ENCODE data around the gene CDC7. TPM values are rescaled to one million over a fixed set of nuclear protein-coding genes. Genes with fewer than 3 reads are reported as not detected.
"Not testable (repeated sequence)": the region's sequence is repeated elsewhere in the genome, so short reads cannot be mapped to it uniquely, and the experiment has no call there.

CDC7 gene
- total RNA-seq, result 0.95 TPM
- long read RNA-seq, result 0 reads

DNA sequence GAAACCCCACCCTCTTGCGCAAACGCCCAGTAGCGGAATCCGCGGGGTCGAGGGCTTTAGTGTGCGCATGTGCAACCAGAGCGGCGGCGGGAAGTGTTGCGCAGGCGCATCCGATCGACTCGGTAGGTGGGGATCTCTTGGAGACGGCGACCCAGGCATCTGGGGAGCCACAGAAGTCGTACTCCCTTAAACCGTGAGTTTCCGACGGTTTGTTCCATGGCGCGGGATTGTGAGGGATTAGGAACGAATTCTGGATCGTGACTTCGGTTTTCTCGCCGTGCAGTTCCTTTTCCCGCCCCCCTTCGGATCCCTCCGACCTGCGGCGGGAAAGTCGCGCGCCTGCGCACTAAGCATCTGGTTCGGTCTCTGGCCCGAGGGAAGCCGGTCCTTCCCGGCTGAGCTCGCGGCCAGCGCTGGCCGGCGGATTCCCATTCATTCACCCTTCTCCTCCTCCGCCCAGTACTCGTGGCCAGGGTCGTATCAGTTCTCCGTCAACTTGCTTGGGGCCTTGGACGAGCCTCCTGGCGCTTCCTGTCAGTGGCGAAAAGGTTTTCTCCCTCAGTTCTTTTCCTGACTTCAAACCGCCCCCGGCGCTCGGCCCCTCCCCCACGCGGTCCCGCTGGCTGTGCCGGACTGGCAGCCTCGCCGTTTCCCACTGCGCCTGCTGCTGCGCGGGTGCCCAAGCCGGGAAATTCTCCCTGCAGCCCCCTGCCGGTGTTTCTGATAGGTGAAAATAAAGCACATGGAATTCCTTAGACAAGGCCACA, at the start of gene CDC7:
CDC7 (plus strand) TSS at position 96 of the 767 bp plus-strand sequence. CDS start 866 bp downstream, outside the sequence.
- ATAC-seq, result peak; percentile 96
- peak; percentile 94 for DNase-seq (ENCODE audit: missing footprints)
- intact Hi-C loops (cut with DNase I), result loop anchor here (2.0 to 5.0 kb wide), 3 partner anchors 99 to 431 kb away; partner anchors contain the start of gene HFM1

DNA sequence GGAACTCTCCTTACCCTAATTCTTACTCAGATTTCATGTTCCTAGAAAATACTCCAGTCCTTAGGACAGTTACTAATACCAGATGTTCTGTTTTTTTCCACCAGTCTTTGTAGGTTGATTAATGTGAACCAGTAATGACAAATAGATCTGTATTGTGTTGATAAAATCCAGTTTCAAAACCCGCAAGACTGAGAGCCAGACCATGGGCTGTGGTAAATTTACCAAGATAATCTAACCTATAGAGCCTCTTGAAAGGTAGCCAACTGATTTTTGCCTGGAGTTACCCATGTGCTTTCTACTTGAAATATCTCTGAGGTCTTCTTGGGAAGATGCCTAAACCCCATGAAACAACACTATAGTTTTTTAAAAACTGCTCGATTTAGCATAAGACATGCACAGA, 46.5 kb upstream of the CDC7 start:
- ATAC-seq, result no peak
- intact Hi-C loops (cut with DNase I), result no loop called here
- DNase-seq (ENCODE audit: missing footprints), result no peak

DNA sequence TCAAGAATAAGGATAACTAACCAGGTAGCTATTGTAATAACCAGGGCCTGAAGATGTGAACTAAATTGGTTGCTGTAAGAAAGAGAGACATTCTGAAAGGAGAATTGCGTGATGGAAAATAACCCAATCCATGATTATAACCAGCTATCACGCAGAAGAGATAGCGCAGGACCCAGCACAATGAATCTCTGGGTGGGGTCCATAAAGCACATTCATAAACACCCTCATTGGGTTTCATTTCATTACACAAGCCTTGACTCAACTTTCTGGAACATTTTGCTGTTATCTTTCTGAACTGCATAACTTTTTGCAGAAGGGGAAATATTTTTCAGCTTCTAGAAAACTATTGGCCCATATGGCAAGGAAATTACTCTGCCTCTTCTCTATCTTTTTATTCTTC, 45.3 kb upstream of the CDC7 start:
- intact Hi-C loops (cut with DNase I), result no loop called here
- ATAC-seq (peak; percentile 48), DNase-seq (ENCODE audit: missing footprints) (no peak)

DNA sequence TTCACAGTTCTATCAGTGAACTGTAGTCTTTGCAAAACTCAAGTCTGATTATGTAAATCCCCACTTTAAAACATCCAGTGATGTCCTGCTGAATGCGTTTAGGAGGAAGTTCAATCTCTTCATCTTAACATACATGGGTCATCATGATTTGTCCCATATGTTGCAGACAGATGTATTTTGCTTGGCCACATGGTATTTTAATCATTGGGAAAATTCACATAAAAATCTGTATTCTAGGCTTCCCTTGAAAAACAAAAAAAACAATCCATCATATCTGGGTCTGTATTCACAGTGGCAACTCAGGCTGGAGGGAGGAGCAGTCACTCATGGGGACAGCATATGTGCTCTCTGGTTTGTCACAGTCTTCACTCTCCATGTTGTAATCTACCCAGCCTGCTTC, 44.8 kb upstream of the CDC7 start:
- no peak for ATAC-seq
- intact Hi-C loops (cut with DNase I), result no loop called here
- no peak for DNase-seq (ENCODE audit: missing footprints)

DNA sequence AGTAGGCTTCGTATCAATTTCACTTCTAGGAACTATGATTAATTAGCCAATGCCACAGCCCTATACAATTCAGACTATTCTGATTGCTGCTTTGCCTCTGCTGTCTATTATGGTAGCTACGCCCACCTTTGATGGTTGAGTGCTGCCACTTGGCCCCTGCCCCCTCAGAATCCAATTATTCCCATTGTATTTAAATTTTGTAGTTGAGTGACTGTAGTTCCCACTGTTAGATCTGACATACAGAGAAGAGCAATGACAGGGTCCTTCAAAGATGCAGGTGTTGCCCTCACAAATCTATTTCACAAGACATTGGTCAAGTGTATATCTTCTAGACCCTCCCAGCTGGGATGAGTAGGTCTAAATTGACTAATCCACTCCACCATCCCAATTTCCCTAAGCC, 35.3 kb upstream of the CDC7 start:
- DNase-seq (ENCODE audit: missing footprints); intact Hi-C loops (cut with DNase I); ATAC-seq: not testable (repeated sequence)

DNA sequence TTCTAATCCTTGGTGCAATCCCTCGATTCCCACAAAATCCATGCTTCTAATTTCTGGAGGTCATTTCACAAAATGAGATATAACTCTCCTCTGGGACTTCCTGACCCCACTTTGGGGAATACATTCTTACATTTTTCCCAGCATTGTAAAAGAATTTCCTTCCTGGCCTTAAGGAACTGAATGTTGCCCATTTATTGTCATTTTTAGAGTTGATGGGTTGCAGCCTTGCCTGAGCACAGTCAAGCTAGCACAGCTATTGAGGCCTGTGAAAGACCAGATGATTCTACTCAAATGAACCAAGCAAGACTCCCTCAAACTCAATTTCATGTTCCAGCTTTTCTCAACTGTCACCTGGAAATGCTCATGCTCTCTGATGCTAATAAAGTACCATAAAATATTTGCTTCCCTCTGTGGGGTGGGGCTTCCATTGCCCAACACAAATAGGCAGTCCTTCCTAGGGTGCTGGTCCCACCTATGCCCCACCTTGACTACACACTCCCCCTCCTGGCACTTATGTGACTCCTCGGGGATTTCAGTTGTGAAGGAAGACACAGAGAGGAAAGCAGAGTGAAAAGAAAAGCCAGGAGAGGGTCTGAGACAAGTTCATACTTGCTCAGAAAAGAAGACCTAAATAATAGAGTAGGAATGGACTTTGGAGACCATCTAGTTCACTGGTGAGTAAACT, 24.0 kb upstream of the CDC7 start:
- DNase-seq (ENCODE audit: missing footprints), result no peak
- ATAC-seq, result peak; percentile 75
- intact Hi-C loops (cut with DNase I), result no loop called here

DNA sequence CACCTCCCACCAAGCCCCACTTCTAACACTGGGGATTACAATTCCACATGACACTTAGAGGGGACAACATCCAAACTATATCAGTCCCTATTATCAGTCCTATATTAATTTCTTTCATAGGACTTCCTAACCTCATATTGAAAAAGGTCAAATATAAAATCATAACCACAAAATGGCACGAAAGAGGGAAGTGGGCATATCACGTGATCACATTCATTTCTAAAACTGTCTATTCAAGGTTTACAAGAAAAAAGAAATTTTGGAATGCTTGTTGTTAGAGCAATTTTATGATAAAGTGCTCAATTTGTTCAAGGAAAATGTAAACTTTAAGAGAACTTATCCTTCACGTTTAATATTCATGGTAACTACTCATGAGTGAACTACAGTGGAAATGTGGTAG, 13.2 kb upstream of the CDC7 start:
- ATAC-seq (no peak), DNase-seq (ENCODE audit: missing footprints) (no peak)
- intact Hi-C loops (cut with DNase I), result no loop called here

DNA sequence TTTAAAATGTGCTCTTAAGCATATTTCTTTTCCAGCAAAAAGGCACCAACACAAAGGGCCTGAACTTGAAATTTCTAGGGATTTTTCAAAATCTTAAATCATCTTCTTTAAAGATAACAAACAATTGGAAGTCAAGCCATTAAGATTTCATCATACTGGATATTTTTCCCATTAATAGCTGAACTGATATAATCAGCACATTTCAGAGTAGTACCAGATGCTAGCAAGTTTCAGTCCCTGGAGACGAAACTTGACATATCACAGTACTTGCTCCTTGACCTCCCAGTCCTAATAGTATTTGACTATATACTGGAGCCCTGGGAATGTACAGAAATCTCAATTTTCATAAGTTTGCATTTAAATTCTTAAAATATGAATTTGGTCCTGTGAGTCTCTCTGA, 10.2 kb upstream of the CDC7 start:
- no peak for DNase-seq (ENCODE audit: missing footprints)
- ATAC-seq, result no peak
- intact Hi-C loops (cut with DNase I), result no loop called here

DNA sequence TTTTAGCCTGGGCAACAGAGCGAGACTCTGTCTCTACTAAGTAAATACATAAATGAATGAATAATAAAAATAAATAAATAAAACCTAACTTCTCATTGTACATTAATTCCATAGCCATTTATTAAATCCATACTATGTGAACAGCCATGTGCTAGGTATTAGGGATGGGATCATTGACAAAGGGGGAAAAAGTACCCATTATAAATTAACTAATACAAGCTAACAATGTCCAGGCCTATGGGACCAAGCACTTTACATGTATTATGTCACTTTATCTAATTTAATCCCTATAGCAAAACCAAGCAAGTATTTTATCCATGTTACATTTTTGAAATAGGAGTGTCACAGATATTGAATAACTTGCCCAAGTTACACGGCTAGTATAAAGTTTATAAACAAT, 2.6 kb upstream of the CDC7 start:
- ATAC-seq (no peak), DNase-seq (ENCODE audit: missing footprints) (no peak)
- intact Hi-C loops (cut with DNase I), result no loop called here

DNA sequence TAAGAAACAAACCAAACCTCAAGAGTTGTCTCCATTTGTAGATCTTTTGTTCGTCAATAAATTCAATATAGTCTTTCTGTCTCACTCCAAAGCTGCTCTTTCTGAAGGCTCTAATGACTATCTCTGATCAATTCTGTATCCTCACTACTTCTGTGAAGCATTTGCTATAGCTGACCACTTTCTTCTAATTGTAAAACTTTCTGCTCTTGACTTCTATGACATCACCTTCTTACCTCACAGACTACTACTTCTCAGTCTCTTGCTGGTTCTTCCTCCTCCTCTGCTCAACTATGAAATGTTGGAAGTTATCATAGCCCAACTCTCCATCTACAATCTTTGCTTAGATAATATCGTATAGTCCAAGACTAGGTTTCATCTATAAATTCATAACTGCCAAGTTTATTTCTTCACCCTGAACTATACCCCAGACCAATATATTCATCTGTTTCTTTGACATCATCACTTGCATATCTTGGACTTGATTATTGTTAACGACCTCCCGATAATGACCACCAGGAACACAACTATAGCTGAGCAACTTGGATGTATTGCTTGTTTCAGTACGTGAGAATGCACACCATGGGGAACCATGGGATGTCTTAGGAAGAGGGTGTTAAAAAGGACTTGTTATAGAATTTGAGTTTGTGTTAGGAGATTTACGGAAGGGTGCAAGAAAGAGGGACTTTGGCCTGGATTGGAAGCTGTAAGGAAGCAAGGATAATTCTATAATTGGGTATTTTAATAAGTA, 2.0 kb upstream of the CDC7 start:
- ATAC-seq, result no peak
- intact Hi-C loops (cut with DNase I), result no loop called here
- no peak for DNase-seq (ENCODE audit: missing footprints)

DNA sequence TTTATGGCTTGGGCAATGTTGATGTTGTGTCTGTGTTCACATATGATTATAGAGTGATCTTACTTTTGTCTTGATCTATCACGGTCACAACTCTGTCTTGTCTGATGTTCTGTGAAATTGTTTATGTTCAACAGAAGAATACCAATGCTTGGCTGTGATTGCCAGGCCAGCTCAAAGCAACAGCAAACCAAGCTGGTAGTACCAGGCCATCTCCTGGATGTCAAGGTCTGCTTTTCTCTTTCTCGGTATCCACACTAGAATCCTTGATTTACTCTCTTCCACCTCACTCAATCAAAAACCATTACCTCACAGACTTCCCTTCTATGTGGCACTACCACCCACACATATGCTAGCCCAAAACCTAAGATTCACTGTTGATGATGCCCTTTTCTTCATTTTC, 1.3 kb upstream of the CDC7 start:
- intact Hi-C loops (cut with DNase I), result no loop called here
- DNase-seq (ENCODE audit: missing footprints) (no peak), ATAC-seq (no peak)

DNA sequence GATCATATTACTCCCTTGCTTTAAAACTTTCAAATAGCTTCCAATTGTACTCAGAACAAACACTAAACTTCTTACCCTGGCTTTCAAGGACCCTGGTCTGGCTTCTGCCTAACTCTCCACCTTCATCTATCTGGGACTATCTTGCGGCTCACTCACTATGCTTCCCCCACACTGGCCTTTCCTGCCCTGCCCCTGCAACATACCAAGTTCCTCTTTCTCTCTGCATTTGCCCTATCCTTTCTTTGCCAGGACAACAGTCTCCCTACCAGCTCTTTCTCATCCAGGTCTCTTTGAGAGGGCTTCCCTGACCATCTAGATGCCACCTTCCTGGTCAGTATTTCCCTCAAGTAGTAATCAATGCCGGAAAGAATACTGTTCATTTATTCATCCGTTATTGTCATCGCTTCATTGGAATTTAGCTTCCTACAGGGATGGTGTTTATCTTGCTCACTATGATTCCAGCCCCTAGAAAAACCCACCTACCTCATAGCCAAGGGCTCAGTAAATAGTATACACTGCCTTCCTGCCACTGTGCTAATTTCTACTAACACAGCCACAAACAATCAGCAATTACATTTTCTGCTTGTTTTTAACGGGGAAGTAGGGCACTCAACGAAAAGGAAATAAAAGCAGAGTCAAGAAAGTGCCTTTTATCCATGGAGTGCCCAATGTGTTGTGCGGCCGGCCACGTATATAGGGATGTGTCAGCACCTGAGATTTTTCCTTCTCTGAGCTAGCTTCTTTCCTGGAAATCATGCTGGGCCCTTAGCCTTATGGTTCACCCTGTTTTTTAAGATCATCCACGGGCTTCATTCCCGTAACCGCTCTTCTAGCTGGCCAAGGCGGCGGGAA, 521 bp upstream of the CDC7 start:
- ATAC-seq (no peak), DNase-seq (ENCODE audit: missing footprints) (no peak)
- intact Hi-C loops (cut with DNase I), result loop anchor here (2.0 to 5.0 kb wide), 3 partner anchors 98 to 432 kb away; partner anchors contain the start of gene HFM1

DNA sequence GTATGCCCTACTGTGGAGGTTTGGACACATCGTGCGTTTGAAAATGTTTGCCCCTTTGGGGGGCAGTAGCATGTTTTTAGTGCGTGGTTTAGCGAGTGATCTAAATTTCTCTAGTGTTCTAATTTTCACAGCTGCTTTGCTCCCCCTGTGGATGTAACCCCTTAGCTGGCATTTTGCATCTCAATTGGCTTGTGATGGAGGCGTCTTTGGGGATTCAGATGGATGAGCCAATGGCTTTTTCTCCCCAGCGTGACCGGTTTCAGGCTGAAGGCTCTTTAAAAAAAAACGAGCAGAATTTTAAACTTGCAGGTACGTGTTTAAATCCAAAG, 836 bp downstream of the CDC7 start:
- DNase-seq (ENCODE audit: missing footprints) (no peak), ATAC-seq (no peak)
- intact Hi-C loops (cut with DNase I), result loop anchor here (2.0 to 5.0 kb wide), 3 partner anchors 99 to 431 kb away; partner anchors contain the start of gene HFM1

DNA sequence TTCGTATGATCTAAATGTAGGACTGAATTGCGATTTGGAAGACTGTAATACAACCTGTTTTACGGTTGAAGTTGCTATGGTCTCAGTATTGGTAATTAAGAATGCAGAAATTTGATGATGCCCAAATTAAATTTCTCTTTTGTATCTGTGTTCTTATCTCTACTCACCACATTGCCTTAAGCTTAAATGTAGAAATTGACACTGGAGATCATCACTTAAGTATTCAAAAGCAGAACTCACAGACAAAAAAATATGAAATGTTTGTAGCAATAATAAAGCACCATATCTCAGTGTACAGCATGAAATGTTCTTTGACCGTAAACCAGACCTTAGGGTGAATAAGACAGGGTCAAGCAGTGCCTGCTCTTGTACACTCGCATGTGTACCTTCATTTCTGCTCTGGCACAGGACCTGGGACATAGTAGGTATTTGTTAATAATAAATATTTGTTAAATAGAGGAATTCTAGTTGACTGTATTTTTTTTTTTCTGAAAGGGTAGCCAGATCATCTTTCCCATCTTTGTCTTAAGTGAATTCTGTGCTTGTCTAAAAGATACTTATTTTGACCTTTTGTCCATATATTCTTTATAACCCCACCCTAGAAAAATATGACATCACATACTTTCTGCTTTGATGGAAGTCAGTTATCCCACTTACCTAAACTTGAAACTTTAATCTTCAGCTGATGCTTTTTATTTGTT, 1.5 kb downstream of the CDC7 start:
- DNase-seq (ENCODE audit: missing footprints) (no peak), ATAC-seq (no peak)
- intact Hi-C loops (cut with DNase I), result loop anchor here (2.0 to 5.0 kb wide), 3 partner anchors 100 to 430 kb away; partner anchors contain the start of gene HFM1

DNA sequence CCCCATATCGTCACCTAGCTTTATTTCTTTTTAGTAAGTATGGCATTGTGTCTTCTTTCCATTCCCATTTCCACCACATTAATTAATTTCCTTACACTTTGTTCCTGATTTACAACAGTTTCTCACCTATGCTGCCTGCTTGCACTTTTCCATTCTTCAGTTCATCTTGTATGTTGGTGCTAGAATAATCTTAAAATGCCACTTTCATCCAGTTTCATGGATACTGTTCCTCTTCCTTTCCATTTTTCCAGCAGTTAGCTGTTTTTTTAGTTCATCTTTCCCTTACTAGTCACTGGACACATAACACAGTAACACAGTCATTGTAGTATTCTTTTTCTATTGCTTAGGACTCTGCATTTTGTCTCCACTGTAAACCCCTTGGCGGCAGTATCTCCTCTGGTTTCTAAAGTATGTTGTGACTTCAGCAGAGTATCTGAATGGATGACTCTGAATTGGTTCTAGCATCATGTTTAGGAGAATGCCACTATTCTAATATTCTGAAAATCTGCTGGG, 2.1 kb downstream of the CDC7 start:
- no peak for ATAC-seq
- intact Hi-C loops (cut with DNase I), result loop anchor here (5.0 kb wide), 2 partner anchors 100 to 430 kb away; partner anchors contain the start of gene HFM1
- DNase-seq (ENCODE audit: missing footprints), result no peak

DNA sequence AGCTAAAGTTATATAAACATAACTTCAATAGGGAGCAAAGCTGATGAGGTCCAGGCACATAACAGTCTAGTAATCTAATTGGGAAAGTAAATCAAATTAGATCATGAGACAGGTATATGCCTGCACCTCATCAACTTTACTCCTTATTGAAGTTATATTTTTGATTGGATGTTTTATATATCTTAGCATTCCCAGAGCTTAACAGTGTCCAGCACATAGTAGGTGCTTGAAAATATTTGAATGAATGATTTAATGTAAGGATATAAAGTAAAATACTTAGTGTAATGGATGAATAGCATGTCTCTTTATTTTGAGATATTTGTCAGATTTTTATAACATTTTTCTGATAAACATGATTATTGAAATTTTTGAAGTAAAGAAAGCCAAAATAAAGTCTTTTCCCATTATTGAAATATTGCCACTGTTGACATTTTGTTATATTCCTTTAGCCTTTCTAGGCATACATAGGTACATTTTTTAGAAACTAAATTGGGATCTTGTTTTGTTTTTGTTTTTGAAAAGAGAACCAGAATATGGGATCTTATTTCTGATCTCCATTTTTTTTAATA, 2.8 kb downstream of the CDC7 start:
- intact Hi-C loops (cut with DNase I), result loop anchor here (5.0 kb wide), 2 partner anchors 101 to 429 kb away; partner anchors contain the start of gene HFM1
- DNase-seq (ENCODE audit: missing footprints) (no peak), ATAC-seq (no peak)

DNA sequence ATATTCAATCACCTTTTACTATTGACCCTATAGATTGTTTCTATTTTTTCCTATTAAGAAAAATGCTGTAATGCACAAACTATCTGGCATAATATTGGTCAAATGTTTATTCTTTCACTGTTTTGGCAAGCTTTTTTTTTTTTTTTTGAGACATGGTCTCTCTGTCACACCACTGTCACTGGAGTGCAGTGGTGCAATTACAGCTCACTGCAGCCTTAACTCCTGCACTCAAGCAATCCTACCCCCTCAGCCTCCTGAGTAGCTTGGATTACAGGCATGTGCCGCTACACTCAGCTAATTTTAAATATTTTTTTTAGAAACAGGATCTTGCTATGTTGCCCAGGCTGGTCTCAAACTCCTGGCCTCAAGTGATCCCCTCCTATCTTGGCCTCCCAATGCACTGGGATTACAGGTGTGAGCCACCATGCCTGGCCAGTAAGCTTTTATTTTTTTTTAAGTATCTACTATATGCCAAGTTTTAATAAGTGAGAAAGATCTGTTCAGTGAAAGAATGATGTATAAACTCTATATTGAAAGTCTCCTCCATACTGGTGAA, 3.4 kb downstream of the CDC7 start:
- no peak for DNase-seq (ENCODE audit: missing footprints)
- intact Hi-C loops (cut with DNase I), result loop anchor here (5.0 kb wide), 2 partner anchors 102 to 428 kb away; partner anchors contain the start of gene HFM1
- no peak for ATAC-seq
